HepG2 (cell line): Measurements from ENCODE around the gene C20orf96. TPM values are rescaled to one million over a fixed set of nuclear protein-coding genes. Genes with fewer than 3 reads are reported as not detected.
A peak's percentile ranks its signal among the peaks of the same experiment; 100 is the strongest.

Experiments used
- ATRX ChIP-seq: sonication (generic); formaldehyde crosslinking; IDR thresholded peaks from 2 replicates; pipeline ENCODE4 v1.4.0; 2020; ENCODE audit warnings: missing genetic modification reagents, borderline replicate concordance
- CEBPG ChIP-seq: IDR thresholded peaks from 2 replicates; pipeline ENCODE4 v1.6.1; 2016
- ELF1 ChIP-seq: sonication (generic); formaldehyde crosslinking; IDR thresholded peaks from 2 replicates; pipeline ENCODE4 v1.4.0; 2020; ENCODE audit warnings: missing genetic modification reagents
- FLYWCH1 ChIP-seq: sonication (generic); formaldehyde crosslinking; IDR thresholded peaks from 2 replicates; pipeline ENCODE4 v1.8.1; 2023; ENCODE audit warnings: mild to moderate bottlenecking, missing genetic modification reagents
- MED8 ChIP-seq: sonication (generic); formaldehyde crosslinking; IDR thresholded peaks from 2 replicates; pipeline ENCODE4 v1.8.1; 2023; ENCODE audit warnings: mild to moderate bottlenecking, missing genetic modification reagents; ENCODE audit not compliant: insufficient replicate concordance
- NFE2L2 ChIP-seq: fragments of 150-350 bp; IDR thresholded peaks from 2 replicates; pipeline ENCODE4 v1.6.1; 2014; ENCODE audit warnings: low read length
- RCOR2 ChIP-seq: IDR thresholded peaks from 2 replicates; pipeline ENCODE4 v1.6.1; 2016; ENCODE audit warnings: missing biosample characterization, missing genetic modification reagents
- RFXANK ChIP-seq: IDR thresholded peaks from 2 replicates; pipeline ENCODE4 v1.6.1; 2016
- SNAPC2 ChIP-seq: sonication (generic); formaldehyde crosslinking; IDR thresholded peaks from 2 replicates; pipeline ENCODE4 v1.8.1; 2022; ENCODE audit warnings: mild to moderate bottlenecking, missing genetic modification reagents
- TSC22D2 ChIP-seq: sonication (generic); formaldehyde crosslinking; IDR thresholded peaks from 2 replicates; pipeline ENCODE4 v1.5.1; 2020; ENCODE audit warnings: missing genetic modification reagents, mild to moderate bottlenecking, borderline replicate concordance
- ZBTB1 ChIP-seq: sonication (generic); formaldehyde crosslinking; IDR thresholded peaks from 2 replicates; pipeline ENCODE4 v1.4.0; 2020; ENCODE audit warnings: missing genetic modification reagents, borderline replicate concordance
- ZMAT3 ChIP-seq: sonication (generic); formaldehyde crosslinking; conservative IDR thresholded peaks from 2 replicates; pipeline ENCODE4 v1.7.0; 2021; ENCODE audit warnings: missing genetic modification reagents
- ZNF121 ChIP-seq: sonication (generic); formaldehyde crosslinking; IDR thresholded peaks from 2 replicates; pipeline ENCODE4 v1.5.0; 2020; ENCODE audit warnings: mild to moderate bottlenecking, missing genetic modification reagents
- ZNF256 ChIP-seq: sonication (generic); formaldehyde crosslinking; conservative IDR thresholded peaks from 2 replicates; pipeline ENCODE4 v1.4.0; 2020; ENCODE audit warnings: missing genetic modification reagents
- ZNF552 ChIP-seq: sonication (generic); formaldehyde crosslinking; IDR thresholded peaks from 2 replicates; pipeline ENCODE4 v1.9.0; 2022; ENCODE audit warnings: missing genetic modification reagents, mild to moderate bottlenecking, borderline replicate concordance
- ZNF589 ChIP-seq: sonication (generic); formaldehyde crosslinking; conservative IDR thresholded peaks from 2 replicates; pipeline ENCODE4 v1.8.0; 2022; ENCODE audit warnings: mild to moderate bottlenecking, moderate library complexity, missing genetic modification reagents
- ZNF614 ChIP-seq: IDR thresholded peaks from 2 replicates; pipeline ENCODE4 v1.6.1; 2018; ENCODE audit warnings: missing biosample characterization, missing genetic modification reagents, inconsistent platforms, borderline replicate concordance
- ZNF737 ChIP-seq: sonication (generic); formaldehyde crosslinking; IDR thresholded peaks from 2 replicates; pipeline ENCODE4 v1.5.0; 2020; ENCODE audit warnings: missing genetic modification reagents, mild to moderate bottlenecking, borderline replicate concordance
- ZNF816 ChIP-seq: sonication (generic); formaldehyde crosslinking; IDR thresholded peaks from 2 replicates; pipeline ENCODE4 v1.8.0; 2022; ENCODE audit warnings: missing genetic modification reagents, mild to moderate bottlenecking, borderline replicate concordance
- ZNF850 ChIP-seq: sonication (generic); formaldehyde crosslinking; conservative IDR thresholded peaks from 2 replicates; pipeline ENCODE4 v1.9.0; 2021; ENCODE audit warnings: mild to moderate bottlenecking, missing genetic modification reagents
- ZSCAN21 ChIP-seq: sonication (generic); formaldehyde crosslinking; IDR thresholded peaks from 2 replicates; pipeline ENCODE4 v1.8.0; 2022; ENCODE audit warnings: mild to moderate bottlenecking, missing genetic modification reagents, moderate library complexity, borderline replicate concordance
- polyA plus RNA-seq, 8 experiments: library from polyadenylated mRNA; depleted of rRNA in 3 of 8; stranded (reverse) in 7 of 8; unstranded in 1 of 8; fragments of >200 nt; fragmentation: Illumina TruSeq in 4 of 8; extraction: Trizol in 4 of 8; gene quantifications; 2 replicates each; pipeline versions ENCODE4 v1.2.1 to v1.2.3, GENCODE V29; 2011 to 2016; ENCODE audit warnings: low read depth in 4 of 8, missing spikeins in 1 of 8, mixed read lengths in 1 of 8; ENCODE audit not compliant: insufficient read depth in 1 of 8
- total RNA-seq, 5 experiments: library from RNA; depleted of rRNA; stranded (reverse); fragments of >200 nt; fragmentation: Illumina TruSeq; extraction: Trizol; gene quantifications; 2 replicates each; pipeline ENCODE4 v1.2.3, GENCODE V29; 2016; ENCODE audit warnings: low read depth in 1 of 5
- TF ChIP-seq, protein P1 (sequence below): sonication (generic); formaldehyde crosslinking; IDR thresholded peaks from 2 replicates; pipeline ENCODE4 v1.8.1; 2023; ENCODE audit warnings: mild to moderate bottlenecking, missing genetic modification reagents
- TF ChIP-seq, protein P2 (sequence below): sonication (generic); formaldehyde crosslinking; IDR thresholded peaks from 2 replicates; pipeline ENCODE4 v1.5.0; 2020; ENCODE audit warnings: mild to moderate bottlenecking, missing genetic modification reagents, borderline replicate concordance
- TF ChIP-seq, protein P3 (sequence below): sonication (generic); formaldehyde crosslinking; conservative IDR thresholded peaks from 2 replicates; pipeline ENCODE4 v1.4.0; 2020; ENCODE audit warnings: missing genetic modification reagents

C20orf96 gene
- total and polyA plus RNA-seq, 2 of the 13 experiments (the other 11 are each of a cell fraction or from before 2014, with no cell fraction given), result 3.8 to 20.6 TPM

DNA sequence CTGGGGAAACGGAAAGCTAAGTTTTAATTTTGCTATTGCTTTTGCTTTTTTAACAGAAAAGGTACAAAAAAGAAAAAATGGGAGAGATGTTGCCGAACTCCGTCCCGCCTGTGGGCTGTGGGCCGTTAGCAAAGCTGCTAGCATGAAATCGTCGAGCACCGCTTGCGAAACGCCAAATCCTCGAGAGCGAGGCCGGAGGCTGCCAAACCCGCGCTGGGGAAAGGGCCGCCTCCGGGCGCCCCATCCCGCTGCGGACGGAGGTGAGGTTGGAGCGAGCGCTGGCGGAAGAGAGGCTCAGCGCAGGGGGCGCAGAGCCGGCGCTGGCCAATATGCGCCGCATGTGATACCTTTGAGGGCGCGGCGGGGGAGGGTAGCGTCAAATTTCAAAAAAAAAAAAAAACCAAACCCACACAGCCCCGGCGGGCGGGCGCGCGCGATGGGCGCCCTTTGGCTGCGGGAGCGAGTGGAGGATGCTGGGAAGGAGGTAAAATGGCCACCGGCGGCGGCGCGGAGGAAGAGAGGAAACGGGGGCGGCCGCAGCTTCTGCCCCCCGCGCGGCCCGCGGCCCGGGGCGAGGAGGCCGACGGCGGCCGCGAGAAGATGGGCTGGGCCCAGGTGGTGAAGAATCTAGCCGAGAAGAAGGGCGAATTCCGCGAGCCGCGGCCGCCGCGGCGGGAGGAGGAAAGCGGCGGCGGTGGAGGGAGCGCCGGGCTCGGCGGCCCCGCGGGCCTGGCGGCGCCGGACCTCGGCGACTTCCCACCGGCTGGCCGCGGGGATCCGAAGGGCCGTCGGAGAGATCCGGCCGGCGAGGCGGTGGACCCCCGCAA, 6.8 kb upstream of the C20orf96 start, which contains the start of gene ZCCHC3 (continued):
- TF ChIP-seq, protein P1, sequence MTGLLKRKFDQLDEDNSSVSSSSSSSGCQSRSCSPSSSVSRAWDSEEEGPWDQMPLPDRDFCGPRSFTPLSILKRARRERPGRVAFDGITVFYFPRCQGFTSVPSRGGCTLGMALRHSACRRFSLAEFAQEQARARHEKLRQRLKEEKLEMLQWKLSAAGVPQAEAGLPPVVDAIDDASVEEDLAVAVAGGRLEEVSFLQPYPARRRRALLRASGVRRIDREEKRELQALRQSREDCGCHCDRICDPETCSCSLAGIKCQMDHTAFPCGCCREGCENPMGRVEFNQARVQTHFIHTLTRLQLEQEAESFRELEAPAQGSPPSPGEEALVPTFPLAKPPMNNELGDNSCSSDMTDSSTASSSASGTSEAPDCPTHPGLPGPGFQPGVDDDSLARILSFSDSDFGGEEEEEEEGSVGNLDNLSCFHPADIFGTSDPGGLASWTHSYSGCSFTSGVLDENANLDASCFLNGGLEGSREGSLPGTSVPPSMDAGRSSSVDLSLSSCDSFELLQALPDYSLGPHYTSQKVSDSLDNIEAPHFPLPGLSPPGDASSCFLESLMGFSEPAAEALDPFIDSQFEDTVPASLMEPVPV (CRISPR knock-in tag), result peak; percentile 97
- TF ChIP-seq SNAPC2 (CRISPR knock-in tag) (no peak; the same call in 1 of the 2 replicates), TSC22D2 (CRISPR knock-in tag) (peak; percentile 99), ZNF589 (CRISPR knock-in tag) (peak; percentile 94), FLYWCH1 (CRISPR knock-in tag) (peak; percentile 89), NFE2L2 (no peak), CEBPG (CRISPR knock-in tag) (peak; percentile 98), RFXANK (CRISPR knock-in tag) (peak; percentile 97), ELF1 (CRISPR knock-in tag) (peak; percentile 94), ZNF737 (CRISPR knock-in tag) (no peak), ZNF816 (CRISPR knock-in tag) (peak; percentile 100), ZBTB1 (CRISPR knock-in tag) (no peak; the same call in 1 of the 2 replicates), ZNF614 (peak; percentile 96), MED8 (CRISPR knock-in tag) (peak; percentile 98), ZNF850 (CRISPR knock-in tag) (peak; percentile 97), RCOR2 (peak; percentile 93), ZNF121 (CRISPR knock-in tag) (peak; percentile 63), ATRX (no peak), ZSCAN21 (CRISPR knock-in tag) (peak; percentile 93), ZMAT3 (peak; percentile 99), ZNF256 (peak; percentile 55), ZNF552 (peak; percentile 96)
- TF ChIP-seq, protein P2, sequence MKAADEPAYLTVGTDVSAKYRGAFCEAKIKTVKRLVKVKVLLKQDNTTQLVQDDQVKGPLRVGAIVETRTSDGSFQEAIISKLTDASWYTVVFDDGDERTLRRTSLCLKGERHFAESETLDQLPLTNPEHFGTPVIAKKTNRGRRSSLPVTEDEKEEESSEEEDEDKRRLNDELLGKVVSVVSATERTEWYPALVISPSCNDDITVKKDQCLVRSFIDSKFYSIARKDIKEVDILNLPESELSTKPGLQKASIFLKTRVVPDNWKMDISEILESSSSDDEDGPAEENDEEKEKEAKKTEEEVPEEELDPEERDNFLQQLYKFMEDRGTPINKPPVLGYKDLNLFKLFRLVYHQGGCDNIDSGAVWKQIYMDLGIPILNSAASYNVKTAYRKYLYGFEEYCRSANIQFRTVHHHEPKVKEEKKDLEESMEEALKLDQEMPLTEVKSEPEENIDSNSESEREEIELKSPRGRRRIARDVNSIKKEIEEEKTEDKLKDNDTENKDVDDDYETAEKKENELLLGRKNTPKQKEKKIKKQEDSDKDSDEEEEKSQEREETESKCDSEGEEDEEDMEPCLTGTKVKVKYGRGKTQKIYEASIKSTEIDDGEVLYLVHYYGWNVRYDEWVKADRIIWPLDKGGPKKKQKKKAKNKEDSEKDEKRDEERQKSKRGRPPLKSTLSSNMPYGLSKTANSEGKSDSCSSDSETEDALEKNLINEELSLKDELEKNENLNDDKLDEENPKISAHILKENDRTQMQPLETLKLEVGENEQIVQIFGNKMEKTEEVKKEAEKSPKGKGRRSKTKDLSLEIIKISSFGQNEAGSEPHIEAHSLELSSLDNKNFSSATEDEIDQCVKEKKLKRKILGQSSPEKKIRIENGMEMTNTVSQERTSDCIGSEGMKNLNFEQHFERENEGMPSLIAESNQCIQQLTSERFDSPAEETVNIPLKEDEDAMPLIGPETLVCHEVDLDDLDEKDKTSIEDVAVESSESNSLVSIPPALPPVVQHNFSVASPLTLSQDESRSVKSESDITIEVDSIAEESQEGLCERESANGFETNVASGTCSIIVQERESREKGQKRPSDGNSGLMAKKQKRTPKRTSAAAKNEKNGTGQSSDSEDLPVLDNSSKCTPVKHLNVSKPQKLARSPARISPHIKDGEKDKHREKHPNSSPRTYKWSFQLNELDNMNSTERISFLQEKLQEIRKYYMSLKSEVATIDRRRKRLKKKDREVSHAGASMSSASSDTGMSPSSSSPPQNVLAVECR (CRISPR knock-in tag), result peak; percentile 90; the same call in 1 of the 2 replicates
- TF ChIP-seq, protein P3, sequence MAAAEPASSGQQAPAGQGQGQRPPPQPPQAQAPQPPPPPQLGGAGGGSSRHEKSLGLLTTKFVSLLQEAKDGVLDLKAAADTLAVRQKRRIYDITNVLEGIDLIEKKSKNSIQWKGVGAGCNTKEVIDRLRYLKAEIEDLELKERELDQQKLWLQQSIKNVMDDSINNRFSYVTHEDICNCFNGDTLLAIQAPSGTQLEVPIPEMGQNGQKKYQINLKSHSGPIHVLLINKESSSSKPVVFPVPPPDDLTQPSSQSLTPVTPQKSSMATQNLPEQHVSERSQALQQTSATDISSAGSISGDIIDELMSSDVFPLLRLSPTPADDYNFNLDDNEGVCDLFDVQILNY (CRISPR knock-in tag), result peak; percentile 93
